ENCODE measurements around the gene CBL. TPM values are rescaled to one million over a fixed set of nuclear protein-coding genes. Genes with fewer than 3 reads are reported as not detected.

Gene CBL
- total RNA-seq (ENCODE audit: low replicate concordance) = 4.0 and 11.4 TPM in 2 replicates

DNA sequence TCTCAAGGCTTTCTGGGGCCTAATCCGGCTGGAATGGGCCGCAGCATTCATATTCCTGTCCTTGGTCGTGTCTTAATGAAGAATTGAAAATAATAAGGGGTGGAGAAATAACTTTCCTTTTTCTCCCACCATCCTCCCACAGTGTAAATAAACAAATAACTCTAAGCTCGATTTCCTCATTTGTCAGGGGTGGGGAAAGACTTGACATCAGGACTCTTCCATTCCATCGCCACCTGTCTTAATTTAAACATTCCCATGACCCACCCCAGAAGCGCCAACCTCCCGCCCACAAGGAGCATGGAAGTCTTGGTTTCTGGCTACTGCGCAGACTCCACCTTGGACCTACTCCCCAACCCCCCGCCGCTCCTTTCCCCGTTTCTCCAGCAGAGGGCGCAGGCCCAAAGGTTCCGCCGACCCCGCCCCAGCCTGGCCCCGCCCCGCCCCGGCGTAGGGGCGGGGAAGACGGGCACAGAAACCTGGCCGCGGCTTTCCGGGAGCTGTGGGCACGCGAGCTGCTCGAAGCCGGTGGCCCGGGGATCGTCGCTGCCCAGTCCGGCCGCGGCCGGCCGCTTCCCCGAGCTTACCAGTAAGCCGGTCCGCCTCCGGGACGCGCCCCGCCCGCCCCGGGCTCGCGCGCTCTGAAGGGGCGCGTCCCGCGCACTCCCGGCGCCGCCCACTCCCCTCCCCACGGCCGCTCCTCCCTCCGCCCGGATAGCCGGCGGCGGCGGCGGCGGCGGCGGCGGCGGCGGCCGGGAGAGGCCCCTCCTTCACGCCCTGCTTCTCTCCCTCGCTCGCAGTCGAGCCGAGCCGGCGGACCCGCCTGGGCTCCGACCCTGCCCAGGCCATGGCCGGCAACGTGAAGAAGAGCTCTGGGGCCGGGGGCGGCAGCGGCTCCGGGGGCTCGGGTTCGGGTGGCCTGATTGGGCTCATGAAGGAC lies at the start of gene CBL:
CBL (plus strand) TSS at position 766 of the 937 bp plus-strand sequence; CDS start at position 845, 79 bp downstream.
- peak within 1 kb of the TSS; percentile 95 for H3K4me3 ChIP-seq (ENCODE audit: low read depth, low read length)
- DNase-seq (ENCODE audit: low read depth) = peak; percentile 88
- TF ChIP-seq, protein P1, sequence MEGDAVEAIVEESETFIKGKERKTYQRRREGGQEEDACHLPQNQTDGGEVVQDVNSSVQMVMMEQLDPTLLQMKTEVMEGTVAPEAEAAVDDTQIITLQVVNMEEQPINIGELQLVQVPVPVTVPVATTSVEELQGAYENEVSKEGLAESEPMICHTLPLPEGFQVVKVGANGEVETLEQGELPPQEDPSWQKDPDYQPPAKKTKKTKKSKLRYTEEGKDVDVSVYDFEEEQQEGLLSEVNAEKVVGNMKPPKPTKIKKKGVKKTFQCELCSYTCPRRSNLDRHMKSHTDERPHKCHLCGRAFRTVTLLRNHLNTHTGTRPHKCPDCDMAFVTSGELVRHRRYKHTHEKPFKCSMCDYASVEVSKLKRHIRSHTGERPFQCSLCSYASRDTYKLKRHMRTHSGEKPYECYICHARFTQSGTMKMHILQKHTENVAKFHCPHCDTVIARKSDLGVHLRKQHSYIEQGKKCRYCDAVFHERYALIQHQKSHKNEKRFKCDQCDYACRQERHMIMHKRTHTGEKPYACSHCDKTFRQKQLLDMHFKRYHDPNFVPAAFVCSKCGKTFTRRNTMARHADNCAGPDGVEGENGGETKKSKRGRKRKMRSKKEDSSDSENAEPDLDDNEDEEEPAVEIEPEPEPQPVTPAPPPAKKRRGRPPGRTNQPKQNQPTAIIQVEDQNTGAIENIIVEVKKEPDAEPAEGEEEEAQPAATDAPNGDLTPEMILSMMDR (IDR thresholded peaks at IDR 0.05; ENCODE audit: insufficient read depth, low read length) = peak; percentile 91

GRCh38 chr11:119156496-119156895 lies 49.6 kb upstream of the CBL start:
- TF ChIP-seq, protein P1 (IDR thresholded peaks at IDR 0.05; ENCODE audit: insufficient read depth, low read length) = no peak
- DNase-seq (ENCODE audit: low read depth) = no peak

GRCh38 chr11:119157063-119157462 lies 49.1 kb upstream of the CBL start:
- no peak overlapping the region for H3K4me3 ChIP-seq (ENCODE audit: low read depth, low read length)
- TF ChIP-seq, protein P1 (IDR thresholded peaks at IDR 0.05; ENCODE audit: insufficient read depth, low read length) = no peak
- DNase-seq (ENCODE audit: low read depth) = no peak

More at GRCh38 chr11:119156496-119156895, 49.6 kb upstream of the CBL start:
- no peak overlapping the region for H3K4me3 ChIP-seq (ENCODE audit: low read depth, low read length)

- DNase-seq (ENCODE audit: low read depth) = no peak
- TF ChIP-seq, protein P1 (IDR thresholded peaks at IDR 0.05; ENCODE audit: insufficient read depth, low read length) = no peak
- no peak overlapping the region for H3K4me3 ChIP-seq (ENCODE audit: low read depth, low read length)
These were observed 47.7 kb upstream of the CBL start for GRCh38 chr11:119158467-119158866.

GRCh38 chr11:119160151-119160550 lies 46.0 kb upstream of the CBL start:
- TF ChIP-seq, protein P1 (IDR thresholded peaks at IDR 0.05; ENCODE audit: insufficient read depth, low read length) = no peak
- no peak for DNase-seq (ENCODE audit: low read depth)
- H3K4me3 ChIP-seq (ENCODE audit: low read depth, low read length) = no peak overlapping the region

DNA sequence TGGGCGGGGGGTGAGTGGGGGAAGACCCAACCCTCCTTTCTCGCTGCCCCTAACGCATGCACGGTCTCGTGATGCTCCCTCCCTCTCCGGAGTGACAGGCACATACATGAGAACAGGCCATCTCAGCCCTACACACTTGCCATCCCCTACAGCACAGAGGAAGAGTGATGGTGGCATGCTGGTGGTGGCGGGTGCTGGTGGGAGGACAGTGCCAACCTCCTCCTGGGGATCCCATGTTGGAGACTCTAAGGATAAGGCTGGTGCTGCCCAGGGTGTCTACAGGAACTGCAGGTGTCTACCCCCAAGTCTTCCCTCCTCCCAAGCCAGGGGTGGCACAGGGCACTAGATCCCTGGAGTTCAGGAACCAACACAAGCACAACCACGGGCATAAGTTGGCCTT lies 44.3 kb upstream of the CBL start:
- no peak for DNase-seq (ENCODE audit: low read depth)
- H3K4me3 ChIP-seq (ENCODE audit: low read depth, low read length) = no peak overlapping the region
- TF ChIP-seq, protein P1 (IDR thresholded peaks at IDR 0.05; ENCODE audit: insufficient read depth, low read length) = no peak

Measured in fibroblast of the aortic adventitia (primary cell).